ENCODE measurements around the gene CAPN1.

CAPN1 gene

GRCh38 chr11:65159012-65159411 is 22.7 kb upstream of the CAPN1 start:
- TF ChIP-seq CTCF (IDR thresholded peaks at IDR 0.05; ENCODE audit: insufficient read depth, low read length): no peak
- TF ChIP-seq REST (IDR thresholded peaks at IDR 0.05; ENCODE audit: insufficient replicate concordance, low read depth): no peak
- TF ChIP-seq GABPA (IDR thresholded peaks at IDR 0.05; ENCODE audit: low read depth): no peak
- TF ChIP-seq SPI1 (IDR thresholded peaks at IDR 0.05; ENCODE audit: borderline replicate concordance, low read depth): no peak
- TF ChIP-seq POLR2AphosphoS5 (IDR thresholded peaks at IDR 0.05; ENCODE audit: low read depth): no peak
- H3K27me3 ChIP-seq (ENCODE audit: insufficient read depth, poor library complexity, severe bottlenecking): no peaks in the 10 kb centered on the region
- no peak overlapping the region for H3K27ac ChIP-seq (replicated peaks)
- DNase-seq (ENCODE audit: low read depth in 1 of 2, low spot score in 1 of 2): no peak
- no peak overlapping the region for H3K4me3 ChIP-seq (replicated peaks; ENCODE audit: insufficient read depth, low read length)

GRCh38 chr11:65160643-65161042 is 21.1 kb upstream of the CAPN1 start:
- TF ChIP-seq SPI1 (IDR thresholded peaks at IDR 0.05; ENCODE audit: borderline replicate concordance, low read depth): no peak
- TF ChIP-seq POLR2AphosphoS5 (IDR thresholded peaks at IDR 0.05; ENCODE audit: low read depth): no peak
- no peak for DNase-seq (ENCODE audit: low read depth in 1 of 2, low spot score in 1 of 2)
- Histone ChIP-seq H3K27me3 (ENCODE audit: insufficient read depth, poor library complexity, severe bottlenecking) (no peaks in the 10 kb centered on the region), H3K27ac (replicated peaks) (no peak overlapping the region), H3K4me3 (replicated peaks; ENCODE audit: insufficient read depth, low read length) (no peak overlapping the region)

GRCh38 chr11:65163684-65164083 is 18.0 kb upstream of the CAPN1 start:
- TF ChIP-seq SPI1 (IDR thresholded peaks at IDR 0.05; ENCODE audit: borderline replicate concordance, low read depth): no peak
- TF ChIP-seq POLR2AphosphoS5 (IDR thresholded peaks at IDR 0.05; ENCODE audit: low read depth): no peak
- no peak for DNase-seq (ENCODE audit: low read depth in 1 of 2, low spot score in 1 of 2)
- Histone ChIP-seq H3K27ac (replicated peaks) (no peak overlapping the region), H3K27me3 (ENCODE audit: insufficient read depth, poor library complexity, severe bottlenecking) (no peaks in the 10 kb centered on the region), H3K4me3 (replicated peaks; ENCODE audit: insufficient read depth, low read length) (no peak overlapping the region)

GRCh38 chr11:65165410-65166317 is 16.1 kb upstream of the CAPN1 start:
- no peak overlapping the region for H3K27ac ChIP-seq (replicated peaks)
- DNase-seq (ENCODE audit: low read depth in 1 of 2, low spot score in 1 of 2): no peak
- H3K4me3 ChIP-seq (replicated peaks; ENCODE audit: insufficient read depth, low read length): no peak overlapping the region
- no peaks in the 10 kb centered on the region for H3K27me3 ChIP-seq (ENCODE audit: insufficient read depth, poor library complexity, severe bottlenecking)
- TF ChIP-seq CTCF (IDR thresholded peaks at IDR 0.05; ENCODE audit: insufficient read depth, low read length): no peak
- TF ChIP-seq REST (IDR thresholded peaks at IDR 0.05; ENCODE audit: insufficient replicate concordance, low read depth): no peak
- no peak for TF ChIP-seq GABPA (IDR thresholded peaks at IDR 0.05; ENCODE audit: low read depth)
- no peak for TF ChIP-seq POLR2AphosphoS5 (IDR thresholded peaks at IDR 0.05; ENCODE audit: low read depth)
- TF ChIP-seq SPI1 (IDR thresholded peaks at IDR 0.05; ENCODE audit: borderline replicate concordance, low read depth): no peak
